HT1080 (cell line): ENCODE data around the gene IGFBP4. TPM values are rescaled to one million over a fixed set of nuclear protein-coding genes. Genes with fewer than 3 reads are reported as not detected.

Source experiments
- DNase-seq: peaks from one replicate; pipeline ENCODE4 v3.0.0-alpha.2; 2015; ENCODE audit warnings: low read depth
- total RNA-seq: library from RNA; depleted of rRNA; stranded (reverse); fragments of >200 nt; shearing (Covaris generic); gene quantifications from 2 replicates; pipeline ENCODE4 v1.2.3, GENCODE V29; 2014

IGFBP4 gene
- total RNA-seq, 1 experiment from 2014 or later: 0.14 TPM

GRCh38 chr17:40487371-40488020 lies 44.2 kb downstream of the IGFBP4 start:
- no peak for DNase-seq

GRCh38 chr17:40490289-40490853 lies 47.1 kb downstream of the IGFBP4 start:
- no peak for DNase-seq

- DNase-seq: no peak
Measured at GRCh38 chr17:40490982-40491381, 47.7 kb downstream of the IGFBP4 start.

GRCh38 chr17:40491486-40491885 lies 48.2 kb downstream of the IGFBP4 start:
- DNase-seq: no peak

- DNase-seq: no peak
Measured at GRCh38 chr17:40493697-40494096, 50.4 kb downstream of the IGFBP4 start.

- no peak for DNase-seq
Measured at GRCh38 chr17:40495140-40495539, 51.9 kb downstream of the IGFBP4 start.

- no peak for DNase-seq
Measured at GRCh38 chr17:40496170-40496569, 52.9 kb downstream of the IGFBP4 start.

- no peak for DNase-seq
Measured at GRCh38 chr17:40496634-40497420, 53.6 kb downstream of the IGFBP4 start.

- no peak for DNase-seq
Measured at GRCh38 chr17:40497695-40498094, 54.4 kb downstream of the IGFBP4 start.

- no peak for DNase-seq
Measured at GRCh38 chr17:40498281-40499084, 55.2 kb downstream of the IGFBP4 start.

- DNase-seq: no peak
Measured at GRCh38 chr17:40499551-40500189, 56.4 kb downstream of the IGFBP4 start.

GRCh38 chr17:40500190-40500589 lies 56.9 kb downstream of the IGFBP4 start:
- DNase-seq: no peak

GRCh38 chr17:40500709-40501108 lies 57.5 kb downstream of the IGFBP4 start:
- no peak for DNase-seq

- DNase-seq: no peak
Measured at GRCh38 chr17:40501499-40501911, 58.3 kb downstream of the IGFBP4 start, which contains the start of gene TNS4. Gene TNS4 (minus strand): TSS chr17:40501623. CDS start chr17:40496425, 5,198 bp downstream.

- no peak for DNase-seq
Measured at GRCh38 chr17:40502716-40503115, 59.5 kb downstream of the IGFBP4 start.

- no peak for DNase-seq
Measured at GRCh38 chr17:40503154-40503553, 59.9 kb downstream of the IGFBP4 start.

- DNase-seq: no peak
Measured at GRCh38 chr17:40506786-40507185, 63.5 kb downstream of the IGFBP4 start.
